Measurements from ENCODE around the gene BRSK1. TPM values are rescaled to one million over a fixed set of nuclear protein-coding genes. Genes with fewer than 3 reads are reported as not detected.

BRSK1 gene
- polyA plus RNA-seq, 3 donors, result not detected

DNA sequence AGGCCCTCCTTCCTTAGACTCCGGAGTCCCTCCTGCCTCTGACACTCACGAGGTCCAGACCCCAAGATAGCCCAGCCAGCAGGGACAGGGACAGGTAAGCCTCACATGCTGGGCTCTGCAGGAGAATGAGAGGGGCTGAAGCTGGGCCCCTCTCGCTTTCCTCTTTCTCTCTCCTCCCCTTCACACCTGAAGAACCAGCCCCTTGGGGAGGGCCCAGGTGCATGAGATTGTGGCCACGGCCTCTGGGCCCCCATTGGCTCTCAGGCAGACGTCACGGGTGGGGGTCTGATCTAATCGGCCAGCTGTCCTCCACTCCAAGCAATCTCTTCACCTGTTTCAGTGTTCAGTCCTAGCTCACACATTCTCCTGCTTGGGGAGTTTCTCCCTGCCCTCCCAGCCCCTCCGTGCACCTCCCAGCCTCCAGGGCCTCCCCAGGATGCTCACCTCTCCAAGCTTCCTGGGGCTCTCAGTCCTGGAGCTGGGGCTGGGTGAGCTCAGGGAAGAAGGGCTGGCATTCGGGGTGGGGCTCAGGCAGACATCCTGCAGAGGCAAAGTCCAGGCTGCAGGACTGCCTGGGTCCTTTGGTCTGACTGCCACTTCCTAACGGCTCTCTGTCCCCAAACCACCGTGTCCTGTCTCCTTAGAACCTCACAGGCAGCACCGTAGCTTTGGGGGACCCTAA lies 38.5 kb downstream of the BRSK1 start:
- peak overlapping the region; percentile 82 to 95 for H3K4me3 Mint-ChIP-seq
- 30% methylated on average over 6 of the region's 12 CpGs for WGBS (ENCODE audit: insufficient coverage)

DNA sequence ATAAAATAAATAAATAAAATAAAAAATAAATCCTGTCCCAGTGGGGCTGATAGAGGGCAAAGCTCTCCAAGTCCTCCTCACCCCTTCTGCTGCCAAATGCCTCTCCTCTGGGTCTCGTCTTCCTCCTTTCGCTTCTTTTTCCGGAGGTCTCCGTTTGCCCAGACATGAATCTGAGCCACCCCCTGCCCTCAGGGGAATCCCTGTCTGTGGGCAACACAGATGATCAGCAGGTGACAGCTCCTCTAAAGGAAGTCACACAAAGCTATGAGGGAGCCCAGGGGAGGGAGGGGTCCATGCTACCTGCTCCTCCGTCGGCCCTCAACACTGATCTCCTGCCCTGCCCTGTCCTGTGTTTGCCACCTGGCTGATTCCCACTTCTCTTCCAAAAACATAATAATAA lies 40.9 kb downstream of the BRSK1 start:
- Mint-ChIP-seq H3K4me1 (peaks cover 67% of the 10 kb centered on the region), H3K27me3 (ENCODE audit: low read depth in 3 of 3) (peaks cover 0 to 1% (median 0%) of the 10 kb centered on the region in 3 donors), H3K4me3 (peak overlapping the region; percentile 89 to 97), H3K9me3 (peaks cover 0 to 2% (median 0%) of the 10 kb centered on the region in 7 donors), H3K36me3 (peaks cover 17 to 32% of the 10 kb centered on the region in 2 donors), H3K27ac (peak overlapping the region; percentile 96 to 99 (median 98))
- Histone ChIP-seq H3K79me2 (ENCODE audit: insufficient read depth, low read length) (peaks cover 41% of the 10 kb centered on the region), H3K4me3 (replicated peaks in 1 of 3; ENCODE audit: low read depth in 2 of 3, low read length in 3 of 3) (peak overlapping the region; percentile 44 to 79 (median 77)), H3K27me3 (ENCODE audit: control insufficient read depth in 2 of 2, insufficient read depth in 2 of 2, low read length in 2 of 2) (no peaks in the 10 kb centered on the region), H4K20me1 (ENCODE audit: insufficient read depth, low read length) (peaks cover 33% of the 10 kb centered on the region), H3K4me2 (replicated peaks; ENCODE audit: extremely low read depth, low read length, poor library complexity, severe bottlenecking) (peak overlapping the region; percentile 78), H3K27ac (ENCODE audit: low read depth in 1 of 2, low read length in 2 of 2) (peak overlapping the region; percentile 85 to 93), H3K4me1 (ENCODE audit: control insufficient read depth in 1 of 2, insufficient read depth in 2 of 2, low read length in 2 of 2) (peaks cover 67 to 81% of the 10 kb centered on the region in 2 donors), H3K9ac (ENCODE audit: insufficient read depth, low read length, poor library complexity, severe bottlenecking) (peak overlapping the region; percentile 67), H2AFZ (ENCODE audit: insufficient read depth, low read depth, low read length, poor library complexity, severe bottlenecking) (peak overlapping the region; percentile 35), H3K36me3 (replicated peaks in 1 of 2; ENCODE audit: control insufficient read depth in 1 of 2, insufficient read depth in 2 of 2, low read length in 2 of 2) (peaks cover 9 to 15% of the 10 kb centered on the region in 2 donors), H3K9me3 (replicated peaks in 1 of 2; ENCODE audit: control insufficient read depth in 1 of 2, insufficient read depth in 1 of 2, low read length in 2 of 2) (no peaks in the 10 kb centered on the region)
- intact Hi-C loops (cut with micrococcal nuclease), result loop anchor here (2.0 to 5.0 kb wide), 2 partner anchors 14 to 58 kb away; partner anchors contain the start of genes KMT5C (in 1 of the 2) and TMEM238 (in 1 of the 2)
- peak in 1 of 3 donors; percentile 70 for DNase-seq
- WGBS (ENCODE audit: insufficient coverage), result no CpG with 5 or more reads among the region's 6 CpGs
- TF ChIP-seq CTCF (IDR thresholded peaks at IDR 0.05), result no peak

More for the DNA sequence above, 38.5 kb downstream of the BRSK1 start:
- Histone ChIP-seq H4K20me1 (ENCODE audit: insufficient read depth, low read length) (peaks cover 35% of the 10 kb centered on the region), H3K9ac (ENCODE audit: insufficient read depth, low read length, poor library complexity, severe bottlenecking) (peak overlapping the region; percentile 53), H3K9me3 (replicated peaks in 1 of 2; ENCODE audit: control insufficient read depth in 1 of 2, insufficient read depth in 1 of 2, low read length in 2 of 2) (no peaks in the 10 kb centered on the region), H3K4me2 (replicated peaks; ENCODE audit: extremely low read depth, low read length, poor library complexity, severe bottlenecking) (peak overlapping the region; percentile 77), H3K4me3 (replicated peaks in 1 of 3; ENCODE audit: low read depth in 2 of 3, low read length in 3 of 3) (peak overlapping the region; percentile 20 to 77 (median 41)), H2AFZ (ENCODE audit: insufficient read depth, low read depth, low read length, poor library complexity, severe bottlenecking) (no peak overlapping the region), H3K27me3 (ENCODE audit: control insufficient read depth in 2 of 2, insufficient read depth in 2 of 2, low read length in 2 of 2) (no peaks in the 10 kb centered on the region), H3K4me1 (ENCODE audit: control insufficient read depth in 1 of 2, insufficient read depth in 2 of 2, low read length in 2 of 2) (peaks cover 56 to 64% of the 10 kb centered on the region in 2 donors), H3K79me2 (ENCODE audit: insufficient read depth, low read length) (peaks cover 41% of the 10 kb centered on the region), H3K27ac (ENCODE audit: low read depth in 1 of 2, low read length in 2 of 2) (peak overlapping the region; percentile 64 to 73), H3K36me3 (replicated peaks in 1 of 2; ENCODE audit: control insufficient read depth in 1 of 2, insufficient read depth in 2 of 2, low read length in 2 of 2) (peaks cover 18 to 31% of the 10 kb centered on the region in 2 donors)
- H3K36me3 Mint-ChIP-seq, result peaks cover 28 to 55% of the 10 kb centered on the region in 2 donors
- no peaks in the 10 kb centered on the region for H3K9me3 Mint-ChIP-seq
- intact Hi-C loops (cut with micrococcal nuclease), result loop anchor here in 1 of 2 donors (5.0 kb wide), 1 partner anchor 60 kb away; the partner anchor contains the start of gene TMEM238
- H3K27me3 Mint-ChIP-seq (ENCODE audit: low read depth in 3 of 3), result peaks cover 0 to 1% (median 0%) of the 10 kb centered on the region in 3 donors
- no peak for DNase-seq
- H3K27ac Mint-ChIP-seq, result peak overlapping the region; percentile 90 to 96 (median 94)
- H3K4me1 Mint-ChIP-seq, result peaks cover 54% of the 10 kb centered on the region
- no peak for TF ChIP-seq CTCF (IDR thresholded peaks at IDR 0.05)
